SU-DHL-6 (cell line): ENCODE results near the gene PDCD10.

ENCODE experiments used
- EZH2phosphoT487 ChIP-seq: fragments of 200-600 bp; sonication (generic), shearing (Covaris generic); conservative IDR thresholded peaks from 2 replicates; pipeline ENCODE4 v1.6.1; 2018; ENCODE audit warnings: mild to moderate bottlenecking, antibody characterized with exemption, low read length, moderate library complexity, mixed read lengths
- TF ChIP-seq, protein P1 (sequence below): fragments of 200-600 bp; sonication (generic); IDR thresholded peaks from one replicate; pipeline ENCODE4 v1.5.1; 2017; ENCODE audit warnings: antibody characterized with exemption, mild to moderate bottlenecking, low read length, moderate library complexity; ENCODE audit not compliant: insufficient read depth, poor library complexity, severe bottlenecking

GRCh38 chr3:167644611-167645010 is 90.1 kb downstream of the PDCD10 start:
- TF ChIP-seq, protein P1, sequence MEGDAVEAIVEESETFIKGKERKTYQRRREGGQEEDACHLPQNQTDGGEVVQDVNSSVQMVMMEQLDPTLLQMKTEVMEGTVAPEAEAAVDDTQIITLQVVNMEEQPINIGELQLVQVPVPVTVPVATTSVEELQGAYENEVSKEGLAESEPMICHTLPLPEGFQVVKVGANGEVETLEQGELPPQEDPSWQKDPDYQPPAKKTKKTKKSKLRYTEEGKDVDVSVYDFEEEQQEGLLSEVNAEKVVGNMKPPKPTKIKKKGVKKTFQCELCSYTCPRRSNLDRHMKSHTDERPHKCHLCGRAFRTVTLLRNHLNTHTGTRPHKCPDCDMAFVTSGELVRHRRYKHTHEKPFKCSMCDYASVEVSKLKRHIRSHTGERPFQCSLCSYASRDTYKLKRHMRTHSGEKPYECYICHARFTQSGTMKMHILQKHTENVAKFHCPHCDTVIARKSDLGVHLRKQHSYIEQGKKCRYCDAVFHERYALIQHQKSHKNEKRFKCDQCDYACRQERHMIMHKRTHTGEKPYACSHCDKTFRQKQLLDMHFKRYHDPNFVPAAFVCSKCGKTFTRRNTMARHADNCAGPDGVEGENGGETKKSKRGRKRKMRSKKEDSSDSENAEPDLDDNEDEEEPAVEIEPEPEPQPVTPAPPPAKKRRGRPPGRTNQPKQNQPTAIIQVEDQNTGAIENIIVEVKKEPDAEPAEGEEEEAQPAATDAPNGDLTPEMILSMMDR = no peak
- no peak for TF ChIP-seq EZH2phosphoT487
